ENCODE data around the gene NKAIN4. TPM values are rescaled to one million over a fixed set of nuclear protein-coding genes. Genes with fewer than 3 reads are reported as not detected.
A peak's percentile ranks its signal among the peaks of the same experiment; 100 is the strongest.

The NKAIN4 gene
- total RNA-seq, 1 experiment from 2014 or later = not detected

- H3K27ac Mint-ChIP-seq (ENCODE audit: unreplicated experiment) = no peak overlapping the region
- intact Hi-C loops (cut with micrococcal nuclease; ENCODE audit: unreplicated experiment) = no loop called here
- TF ChIP-seq, protein P1, sequence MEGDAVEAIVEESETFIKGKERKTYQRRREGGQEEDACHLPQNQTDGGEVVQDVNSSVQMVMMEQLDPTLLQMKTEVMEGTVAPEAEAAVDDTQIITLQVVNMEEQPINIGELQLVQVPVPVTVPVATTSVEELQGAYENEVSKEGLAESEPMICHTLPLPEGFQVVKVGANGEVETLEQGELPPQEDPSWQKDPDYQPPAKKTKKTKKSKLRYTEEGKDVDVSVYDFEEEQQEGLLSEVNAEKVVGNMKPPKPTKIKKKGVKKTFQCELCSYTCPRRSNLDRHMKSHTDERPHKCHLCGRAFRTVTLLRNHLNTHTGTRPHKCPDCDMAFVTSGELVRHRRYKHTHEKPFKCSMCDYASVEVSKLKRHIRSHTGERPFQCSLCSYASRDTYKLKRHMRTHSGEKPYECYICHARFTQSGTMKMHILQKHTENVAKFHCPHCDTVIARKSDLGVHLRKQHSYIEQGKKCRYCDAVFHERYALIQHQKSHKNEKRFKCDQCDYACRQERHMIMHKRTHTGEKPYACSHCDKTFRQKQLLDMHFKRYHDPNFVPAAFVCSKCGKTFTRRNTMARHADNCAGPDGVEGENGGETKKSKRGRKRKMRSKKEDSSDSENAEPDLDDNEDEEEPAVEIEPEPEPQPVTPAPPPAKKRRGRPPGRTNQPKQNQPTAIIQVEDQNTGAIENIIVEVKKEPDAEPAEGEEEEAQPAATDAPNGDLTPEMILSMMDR (IDR thresholded peaks at IDR 0.05; ENCODE audit: unreplicated experiment) = no peak
- peaks cover 83% of the 10 kb centered on the region for H3K36me3 Mint-ChIP-seq (ENCODE audit: insufficient read depth, unreplicated experiment)
- DNase-seq = no peak
- no peaks in the 10 kb centered on the region for H3K27me3 Mint-ChIP-seq (ENCODE audit: unreplicated experiment)
- CTCF ChIA-PET = no interaction called here
- no TSS peak for BruUV-seq (replicated peaks)
- H3K4me1 Mint-ChIP-seq (ENCODE audit: low read depth, unreplicated experiment) = peaks cover 31% of the 10 kb centered on the region
- no peak overlapping the region for H3K4me3 Mint-ChIP-seq (ENCODE audit: low read depth, unreplicated experiment)
- H3K9me3 Mint-ChIP-seq (ENCODE audit: low read depth, unreplicated experiment) = no peaks in the 10 kb centered on the region
These were observed 52.2 kb downstream of the NKAIN4 start for GRCh38 chr20:63202021-63202420.

GRCh38 chr20:63198606-63199005 is 55.7 kb downstream of the NKAIN4 start:
- TF ChIP-seq, protein P1 (IDR thresholded peaks at IDR 0.05; ENCODE audit: unreplicated experiment) = no peak
- CTCF ChIA-PET = interaction anchor here (0.6 to 1.2 kb wide), 4 partner anchors 14 to 211 kb away, joined by 3 to 5 read pairs (median 4); no protein-coding TSS in a partner anchor
- no peaks in the 10 kb centered on the region for H3K9me3 Mint-ChIP-seq (ENCODE audit: low read depth, unreplicated experiment)
- no peak overlapping the region for H3K4me3 Mint-ChIP-seq (ENCODE audit: low read depth, unreplicated experiment)
- no peak for DNase-seq
- no peak overlapping the region for H3K27ac Mint-ChIP-seq (ENCODE audit: unreplicated experiment)
- intact Hi-C loops (cut with micrococcal nuclease; ENCODE audit: unreplicated experiment) = no loop called here
- H3K36me3 Mint-ChIP-seq (ENCODE audit: insufficient read depth, unreplicated experiment) = peaks cover 80% of the 10 kb centered on the region
- no peaks in the 10 kb centered on the region for H3K27me3 Mint-ChIP-seq (ENCODE audit: unreplicated experiment)
- BruUV-seq (replicated peaks) = no TSS peak
- H3K4me1 Mint-ChIP-seq (ENCODE audit: low read depth, unreplicated experiment) = peaks cover 26% of the 10 kb centered on the region

DNA sequence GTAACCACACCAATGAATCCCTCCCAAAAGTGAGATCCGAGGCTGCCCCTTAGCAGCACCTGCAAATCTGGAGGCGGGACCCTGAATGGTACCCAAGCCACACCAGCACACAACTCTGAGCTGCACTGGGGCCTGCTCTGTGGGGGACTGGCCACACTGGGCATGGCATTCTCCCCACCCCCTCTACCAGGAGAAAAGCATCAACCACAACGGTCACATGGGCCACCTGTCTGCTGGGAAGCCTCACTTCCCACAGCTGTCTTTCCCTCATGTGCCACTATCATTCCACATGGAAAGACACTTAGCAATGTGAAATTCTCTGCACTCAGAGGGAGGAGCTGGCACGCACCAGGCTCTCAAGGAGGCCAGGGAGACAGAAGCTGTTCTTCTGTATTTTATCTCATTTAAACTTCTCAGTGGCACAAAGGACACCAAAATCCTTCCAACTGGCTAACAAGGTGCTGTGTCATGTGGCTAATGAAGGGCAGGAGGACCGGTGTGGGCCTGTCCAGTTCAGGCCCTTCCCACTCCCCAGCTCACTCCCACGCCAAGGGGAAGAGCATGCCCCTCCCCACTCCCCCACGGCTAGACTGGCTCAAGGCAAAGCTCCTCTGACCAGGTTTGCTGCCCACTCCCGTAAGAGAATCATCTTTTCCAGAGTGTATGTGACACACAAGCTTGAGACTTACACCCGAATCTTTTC is 57.3 kb downstream of the NKAIN4 start:
- TF ChIP-seq, protein P1 (IDR thresholded peaks at IDR 0.05; ENCODE audit: unreplicated experiment) = no peak

GRCh38 chr20:63194797-63195173 is 59.5 kb downstream of the NKAIN4 start:
- intact Hi-C loops (cut with micrococcal nuclease; ENCODE audit: unreplicated experiment) = no loop called here
- Mint-ChIP-seq H3K27me3 (ENCODE audit: unreplicated experiment) (peaks cover 2% of the 10 kb centered on the region), H3K36me3 (ENCODE audit: insufficient read depth, unreplicated experiment) (peaks cover 57% of the 10 kb centered on the region), H3K9me3 (ENCODE audit: low read depth, unreplicated experiment) (no peaks in the 10 kb centered on the region), H3K4me1 (ENCODE audit: low read depth, unreplicated experiment) (peaks cover 37% of the 10 kb centered on the region), H3K4me3 (ENCODE audit: low read depth, unreplicated experiment) (no peak overlapping the region), H3K27ac (ENCODE audit: unreplicated experiment) (peak overlapping the region; percentile 48)
- CTCF ChIA-PET = interaction anchor here (0.8 kb wide), 1 partner anchor 37 kb away, joined by 3 read pairs; no protein-coding TSS in a partner anchor
- TF ChIP-seq, protein P1 (IDR thresholded peaks at IDR 0.05; ENCODE audit: unreplicated experiment) = no peak
- BruUV-seq (replicated peaks) = no TSS peak
- no peak for DNase-seq

More for the DNA sequence above, 57.3 kb downstream of the NKAIN4 start:
- CTCF ChIA-PET = no interaction called here
- no peak overlapping the region for H3K27ac Mint-ChIP-seq (ENCODE audit: unreplicated experiment)
- no TSS peak for BruUV-seq (replicated peaks)
- no peak for DNase-seq
- H3K36me3 Mint-ChIP-seq (ENCODE audit: insufficient read depth, unreplicated experiment) = peaks cover 66% of the 10 kb centered on the region
- H3K4me3 Mint-ChIP-seq (ENCODE audit: low read depth, unreplicated experiment) = no peak overlapping the region
- H3K27me3 Mint-ChIP-seq (ENCODE audit: unreplicated experiment) = no peaks in the 10 kb centered on the region
- intact Hi-C loops (cut with micrococcal nuclease; ENCODE audit: unreplicated experiment) = no loop called here
- H3K4me1 Mint-ChIP-seq (ENCODE audit: low read depth, unreplicated experiment) = peaks cover 26% of the 10 kb centered on the region
- no peaks in the 10 kb centered on the region for H3K9me3 Mint-ChIP-seq (ENCODE audit: low read depth, unreplicated experiment)
